Muscle of leg (tissue), 11 donors: Measurements from ENCODE around the gene FAM180B. TPM values are rescaled to one million over a fixed set of nuclear protein-coding genes. Genes with fewer than 3 reads are reported as not detected.

Experiments
- DNase-seq: peaks from one replicate; pipeline ENCODE4 v3.0.0; 2013
- H3K27ac ChIP-seq: one replicate; pipeline ENCODE4 v1.5.1; 2013; ENCODE audit warnings: mild to moderate bottlenecking, low read length, control low read depth
- H3K27me3 ChIP-seq: one replicate; pipeline ENCODE4 v1.6.1; 2013; ENCODE audit warnings: low read length; ENCODE audit not compliant: control insufficient read depth, insufficient read depth
- H3K36me3 ChIP-seq: one replicate; pipeline ENCODE4 v1.6.1; 2013; ENCODE audit warnings: low read length; ENCODE audit not compliant: control insufficient read depth, insufficient read depth
- H3K4me1 ChIP-seq: one replicate; pipeline ENCODE4 v1.6.1; 2013; ENCODE audit warnings: low read length; ENCODE audit not compliant: control insufficient read depth, insufficient read depth
- H3K4me3 ChIP-seq: one replicate; pipeline ENCODE4 v1.5.1; 2013; ENCODE audit warnings: low read length, control low read depth
- H3K9me3 ChIP-seq: replicated peaks from 2 replicates; pipeline ENCODE4 v1.6.1; 2013; ENCODE audit warnings: low read depth, low read length; ENCODE audit not compliant: control insufficient read depth
- WGBS: methylation state at CpG from one replicate; pipeline ENCODE4 v1.1.5; 2013; ENCODE audit warnings: missing lambda C conversion rate; ENCODE audit not compliant: insufficient coverage; 5-methylcytosine and 5-hydroxymethylcytosine counted together
- polyA plus RNA-seq, 8 donors: library from polyadenylated mRNA; unstranded; fragments of 120-200 nt; gene quantifications; one replicate each; pipeline versions ENCODE4 v1.2.1 to v1.2.3, GENCODE V29; 2013; ENCODE audit warnings: inconsistent platforms in 1 of 8, low replicate concordance in 1 of 8; ENCODE audit not compliant: insufficient read length in 8 of 8, insufficient read depth in 1 of 8
- total RNA-seq: library from RNA; stranded (reverse); fragments of 120-200 nt; gene quantifications from one replicate; pipeline ENCODE4 v1.2.4, GENCODE V29; 2013

Gene FAM180B
- total and polyA plus RNA-seq, 9 donors: 1.9 to 5.7 (median 3.5) TPM

DNA sequence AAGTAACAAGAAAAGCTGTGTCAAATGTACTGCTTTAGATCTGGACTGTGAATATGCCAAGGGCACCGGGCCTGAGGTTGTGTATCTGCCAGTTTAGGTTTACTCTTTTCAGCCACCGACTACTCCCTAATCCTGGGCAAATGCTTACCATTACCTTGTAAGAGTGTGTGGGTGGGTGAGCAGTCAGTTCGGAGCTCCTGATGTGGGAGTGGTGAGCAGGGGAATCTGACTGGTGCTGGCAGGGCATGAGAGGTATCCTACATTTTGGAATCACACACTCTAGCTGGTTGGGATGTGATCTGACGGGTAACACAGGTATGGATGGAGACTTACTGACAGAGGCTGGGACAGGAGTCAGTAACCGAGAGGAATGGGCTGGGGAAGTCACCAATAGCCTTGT lies 2.6 kb upstream of the FAM180B start:
- 69% methylated on average over 4 of the region's 5 CpGs for WGBS
- Histone ChIP-seq H3K4me1 (peaks cover 46% of the 10 kb centered on the region), H3K36me3 (peaks cover 50% of the 10 kb centered on the region)

DNA sequence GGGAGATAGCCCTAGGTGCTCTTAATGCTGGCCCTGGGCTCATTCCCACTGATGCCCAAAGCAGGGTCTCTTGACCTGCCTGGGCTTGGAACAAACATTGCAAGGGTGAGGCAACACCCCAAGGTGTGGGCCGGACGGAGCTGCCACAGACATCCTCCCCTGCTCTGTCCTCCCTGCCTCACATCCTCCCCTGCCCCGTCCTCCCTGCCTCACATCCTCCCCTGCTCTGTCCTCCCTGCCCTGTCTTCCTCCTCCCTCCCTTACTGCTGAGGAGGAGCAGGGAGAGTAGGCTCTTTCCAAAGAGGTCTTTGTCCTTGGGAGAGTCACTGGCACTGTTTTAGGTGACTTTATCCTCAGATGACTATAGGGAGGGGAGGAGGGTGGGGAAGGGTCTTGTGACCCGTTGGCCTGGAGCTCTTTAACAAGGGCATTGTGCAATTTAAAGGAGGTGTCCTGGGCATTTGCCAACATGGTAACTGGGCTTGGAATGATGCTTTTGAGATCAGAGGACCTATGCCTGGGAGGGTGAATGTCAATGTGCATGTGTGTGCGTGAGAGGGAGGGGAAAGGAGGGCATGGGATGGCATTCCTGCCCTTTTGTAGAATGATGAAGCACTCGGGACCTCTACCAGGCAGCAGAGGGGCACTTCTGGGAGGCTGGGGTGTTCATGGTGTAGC lies 700 bp downstream of the FAM180B start:
- H3K4me1 ChIP-seq: peaks cover 43% of the 10 kb centered on the region
- peak; percentile 25 for DNase-seq
- H3K4me3 ChIP-seq: peak overlapping the region; percentile 17
- H3K36me3 ChIP-seq: peaks cover 30% of the 10 kb centered on the region
- no peaks in the 10 kb centered on the region for H3K27me3 ChIP-seq
- no peaks in the 10 kb centered on the region for H3K9me3 ChIP-seq
- H3K27ac ChIP-seq: peak overlapping the region; percentile 87
- WGBS: 68% methylated on average over 3 of the region's 6 CpGs

More for the DNA sequence above, 2.6 kb upstream of the FAM180B start:
- Histone ChIP-seq H3K9me3 (no peaks in the 10 kb centered on the region), H3K4me3 (no peak overlapping the region), H3K27ac (no peak overlapping the region), H3K27me3 (no peaks in the 10 kb centered on the region)
- no peak for DNase-seq

DNA sequence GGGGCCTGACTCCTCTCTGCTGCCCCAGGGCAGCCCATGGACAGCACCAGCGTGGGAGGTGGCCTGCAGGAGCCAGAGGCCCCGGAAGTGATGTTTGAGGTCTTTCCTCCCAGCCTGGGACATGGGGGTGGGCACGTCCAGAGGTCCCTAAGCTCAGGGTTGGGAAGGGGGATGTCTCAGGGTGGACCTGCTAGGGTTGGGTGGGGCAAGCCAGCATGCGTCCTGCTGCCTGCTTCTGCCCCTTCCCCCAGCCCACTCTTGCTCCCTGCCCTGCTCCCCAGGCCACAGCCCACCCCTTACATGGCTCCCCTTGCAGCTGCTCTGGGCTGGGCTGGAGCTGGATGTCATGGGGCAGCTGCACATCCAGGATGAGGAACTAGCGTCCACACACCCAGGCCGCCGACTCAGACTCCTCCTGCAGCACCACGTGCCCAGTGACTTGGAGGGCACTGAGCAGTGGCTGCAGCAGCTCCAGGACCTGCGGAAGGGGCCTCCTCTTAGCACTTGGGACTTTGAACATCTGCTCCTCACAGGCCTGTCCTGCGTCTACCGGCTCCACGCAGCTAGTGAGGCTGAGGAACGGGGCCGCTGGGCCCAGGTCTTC lies 1.3 kb downstream of the FAM180B start:
- Histone ChIP-seq H3K4me1 (peaks cover 43% of the 10 kb centered on the region), H3K4me3 (peak overlapping the region; percentile 17), H3K27ac (peak overlapping the region; percentile 87), H3K9me3 (no peaks in the 10 kb centered on the region), H3K27me3 (peaks cover 3% of the 10 kb centered on the region), H3K36me3 (peaks cover 24% of the 10 kb centered on the region)
- peak; percentile 84 for DNase-seq
- 53% methylated on average over 12 of the region's 14 CpGs for WGBS

DNA sequence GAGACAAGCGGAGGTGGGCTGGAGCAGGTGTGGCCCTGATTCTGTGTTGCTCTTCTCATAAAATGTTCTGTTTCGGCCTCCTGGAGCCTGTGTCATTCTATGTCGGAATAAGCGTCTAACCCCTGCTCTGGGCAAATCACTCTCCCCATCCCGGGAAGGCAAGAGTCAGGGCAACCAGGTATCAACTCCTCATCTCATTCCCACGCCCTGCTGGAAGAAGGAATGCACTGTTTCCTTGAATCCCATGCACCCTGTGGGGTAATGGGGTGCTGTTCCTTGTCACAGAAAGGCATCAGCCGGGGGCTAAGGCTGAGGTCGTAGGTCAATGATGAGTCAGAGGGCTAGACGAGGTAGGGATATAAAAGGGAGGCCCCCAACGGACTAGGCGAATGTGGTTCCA lies 2.6 kb downstream of the FAM180B start:
- peaks cover 15% of the 10 kb centered on the region for H3K27me3 ChIP-seq
- no peak for DNase-seq
- H3K4me1 ChIP-seq: peaks cover 51% of the 10 kb centered on the region
- WGBS: 40% methylated on average over 1 of the region's 11 CpGs
- no peaks in the 10 kb centered on the region for H3K9me3 ChIP-seq
- peak overlapping the region; percentile 87 for H3K27ac ChIP-seq
- H3K4me3 ChIP-seq: peak overlapping the region; percentile 58
- H3K36me3 ChIP-seq: peaks cover 11% of the 10 kb centered on the region

DNA sequence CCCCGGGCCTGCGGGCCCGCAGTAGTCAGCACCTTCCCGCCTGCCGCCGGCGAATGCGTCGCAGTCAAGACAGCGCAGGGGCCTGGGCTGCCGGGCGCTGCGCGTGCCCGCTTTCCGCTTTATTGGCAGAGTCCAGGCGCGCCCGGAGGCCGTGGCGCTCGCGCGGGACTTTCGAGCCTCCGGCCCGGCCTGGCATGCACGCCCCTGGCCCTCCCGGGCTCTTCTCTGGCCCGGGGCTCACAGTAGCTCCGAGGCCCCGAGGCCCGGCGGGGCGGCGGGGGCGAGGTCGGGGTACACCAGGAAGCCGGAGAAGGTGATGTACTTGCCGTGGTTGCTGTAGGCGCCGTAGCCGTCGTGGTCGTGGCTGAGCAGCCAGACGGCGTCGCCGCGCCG lies 3.1 kb downstream of the FAM180B start:
- H3K27me3 ChIP-seq: peaks cover 20% of the 10 kb centered on the region
- 28% methylated on average over 49 of the region's 51 CpGs for WGBS
- DNase-seq: peak; percentile 61

DNA sequence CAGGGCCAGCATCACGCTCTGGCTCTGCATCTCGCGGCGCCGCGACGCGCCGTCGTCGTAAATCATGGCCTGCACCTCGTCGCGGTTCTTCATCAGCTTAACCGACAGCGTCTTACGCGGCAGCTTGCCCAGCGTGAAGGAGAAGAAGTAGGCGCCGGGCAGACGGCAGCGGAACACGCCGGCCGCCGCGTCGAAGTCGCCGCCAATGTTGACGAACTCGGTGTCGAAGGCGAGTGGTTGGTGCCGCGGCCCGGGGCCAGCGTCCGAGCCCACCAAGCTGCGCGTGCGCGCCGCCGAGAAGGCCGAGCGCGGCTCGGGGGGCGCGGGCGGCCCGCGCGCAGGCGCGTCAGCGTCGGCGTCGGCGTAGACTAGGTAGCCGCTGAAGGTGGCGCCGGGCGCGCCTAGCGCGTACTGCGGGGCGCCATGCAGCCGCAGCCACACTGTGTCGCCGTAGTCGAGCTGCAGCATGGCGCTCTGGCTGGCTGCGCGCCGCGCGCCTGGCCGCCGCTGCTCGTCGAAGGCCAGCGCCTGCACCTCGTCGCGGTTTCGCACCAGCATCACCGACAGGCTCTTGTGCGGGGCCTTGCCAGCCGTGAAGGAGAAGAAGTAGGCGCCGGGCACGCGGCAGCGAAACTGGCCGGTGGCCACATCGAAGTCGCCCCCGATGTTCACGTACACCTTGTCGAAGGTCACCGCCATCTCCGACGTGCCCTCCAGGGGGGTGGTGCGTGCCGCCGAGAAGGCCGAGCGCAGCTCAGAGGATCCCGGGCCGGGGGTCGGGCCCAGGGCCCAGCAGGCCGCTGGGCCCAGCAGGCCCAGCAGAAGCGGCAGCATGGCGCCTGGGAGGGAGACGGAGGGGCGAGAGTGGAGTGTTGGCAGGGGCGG lies 3.7 kb downstream of the FAM180B start:
- peaks cover 1% of the 10 kb centered on the region for H3K36me3 ChIP-seq
- no peaks in the 10 kb centered on the region for H3K9me3 ChIP-seq
- 24% methylated on average over 119 of the region's 122 CpGs for whole genome bisulfite sequencing
- peak; percentile 89 for DNase-seq
- H3K27me3 ChIP-seq: peaks cover 26% of the 10 kb centered on the region
- peaks cover 57% of the 10 kb centered on the region for H3K4me1 ChIP-seq
- peak overlapping the region; percentile 49 for H3K27ac ChIP-seq
- peak overlapping the region; percentile 58 for H3K4me3 ChIP-seq

More for the DNA sequence above, 3.1 kb downstream of the FAM180B start:
- Histone ChIP-seq H3K27ac (peak overlapping the region; percentile 49), H3K9me3 (no peaks in the 10 kb centered on the region), H3K36me3 (peaks cover 6% of the 10 kb centered on the region), H3K4me1 (peaks cover 55% of the 10 kb centered on the region), H3K4me3 (peak overlapping the region; percentile 58)

DNA sequence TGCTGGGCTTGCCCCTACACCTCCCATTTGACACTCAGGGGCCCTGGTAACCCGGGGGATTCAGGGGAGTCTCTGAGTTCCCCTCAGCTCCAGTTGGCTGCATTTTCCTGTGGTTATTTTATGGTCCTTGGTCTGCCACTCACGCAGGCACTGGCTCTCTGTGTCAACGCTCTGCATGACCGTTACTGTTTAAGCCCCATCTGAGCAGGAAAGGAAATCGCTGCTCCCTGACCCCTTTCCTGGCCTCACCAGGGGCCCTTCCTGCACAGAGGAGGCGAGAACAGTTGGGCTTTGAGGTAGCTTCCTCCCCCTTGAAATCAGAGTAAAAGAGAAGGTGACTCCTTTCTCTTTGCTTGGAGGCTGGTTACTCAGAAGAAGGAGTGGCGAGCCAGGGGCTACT lies 5.3 kb downstream of the FAM180B start:
- peak; percentile 17 for DNase-seq
- H3K27me3 ChIP-seq: peaks cover 32% of the 10 kb centered on the region
- WGBS: 49% methylated on average over 2 of the region's 7 CpGs
- H3K4me3 ChIP-seq: no peak overlapping the region
- no peaks in the 10 kb centered on the region for H3K36me3 ChIP-seq
- no peaks in the 10 kb centered on the region for H3K9me3 ChIP-seq
- H3K4me1 ChIP-seq: peaks cover 43% of the 10 kb centered on the region
- H3K27ac ChIP-seq: no peak overlapping the region

DNA sequence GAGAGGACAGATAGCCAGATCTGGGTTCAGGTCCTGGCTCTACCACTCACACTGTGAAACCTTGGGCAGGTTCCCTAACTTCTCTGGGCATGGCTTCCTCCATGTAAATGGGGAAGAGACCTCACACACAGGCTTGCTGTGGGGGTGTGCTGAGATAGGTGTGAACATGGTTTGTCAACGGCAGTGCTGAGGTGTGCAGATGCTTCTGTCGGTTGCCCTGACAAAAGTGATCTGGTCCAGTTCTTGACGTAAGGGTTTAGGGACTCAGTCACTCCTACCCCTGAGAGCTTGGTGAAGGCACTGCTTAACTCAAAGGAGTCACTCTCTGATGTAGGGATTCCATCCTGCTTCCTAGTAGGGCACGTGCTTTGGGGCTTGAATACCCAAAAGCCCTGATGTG lies 5.8 kb downstream of the FAM180B start:
- Histone ChIP-seq H3K4me1 (peaks cover 38% of the 10 kb centered on the region), H3K36me3 (no peaks in the 10 kb centered on the region), H3K4me3 (no peak overlapping the region), H3K9me3 (no peaks in the 10 kb centered on the region), H3K27ac (no peak overlapping the region), H3K27me3 (peaks cover 32% of the 10 kb centered on the region)
- WGBS: 39% methylated on average over 2 of the region's 4 CpGs
- peak; percentile 18 for DNase-seq

DNA sequence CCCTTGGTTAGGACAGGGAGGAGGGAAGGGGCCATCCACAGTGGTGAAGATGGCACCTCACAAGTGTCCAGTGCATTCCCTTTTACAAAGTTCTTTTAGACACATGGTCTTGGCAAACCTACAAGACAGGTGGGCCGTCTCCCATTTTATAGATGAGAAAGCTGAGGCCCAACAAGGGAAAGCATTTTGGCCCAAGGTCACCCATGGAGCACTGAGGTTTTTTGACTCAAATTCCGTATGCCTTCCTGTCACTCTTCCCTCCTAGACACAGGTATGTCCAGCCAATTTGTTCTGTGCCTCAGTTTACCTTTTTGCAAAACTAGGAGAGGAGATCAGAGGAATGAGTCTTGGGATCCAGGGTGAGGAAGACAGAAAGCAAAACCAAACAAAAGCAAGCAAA lies 6.5 kb downstream of the FAM180B start:
- no peak for DNase-seq
- H3K4me3 ChIP-seq: no peak overlapping the region
- 83% methylated on average over 1 of the region's 2 CpGs for WGBS
- peaks cover 31% of the 10 kb centered on the region for H3K4me1 ChIP-seq
- H3K27me3 ChIP-seq: peaks cover 32% of the 10 kb centered on the region
- no peak overlapping the region for H3K27ac ChIP-seq
- H3K9me3 ChIP-seq: no peaks in the 10 kb centered on the region
- H3K36me3 ChIP-seq: no peaks in the 10 kb centered on the region

DNA sequence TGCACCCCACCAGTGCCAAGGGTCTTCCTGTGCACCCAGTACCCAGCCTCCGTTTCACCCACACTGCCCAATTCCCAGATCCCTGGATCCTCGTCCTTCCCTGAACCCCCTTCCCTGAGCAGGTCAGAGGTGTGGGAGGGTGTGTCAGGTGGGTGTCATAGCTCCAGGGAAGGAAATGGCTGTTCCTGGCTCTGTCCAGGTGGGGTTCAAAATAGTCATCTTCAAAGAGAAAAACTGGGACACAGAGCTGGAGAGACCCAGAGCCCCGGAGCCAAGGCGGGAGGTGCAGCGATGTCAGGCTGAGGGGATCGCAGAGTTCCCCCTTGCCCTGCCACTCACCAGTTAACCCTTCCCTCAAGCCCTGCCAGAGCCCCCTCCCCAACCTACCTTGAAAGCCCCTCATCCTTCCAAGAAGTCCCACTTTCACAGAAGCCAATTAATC lies 7.0 kb downstream of the FAM180B start:
- Histone ChIP-seq H3K9me3 (no peaks in the 10 kb centered on the region), H3K36me3 (no peaks in the 10 kb centered on the region), H3K4me3 (peak overlapping the region; percentile 42), H3K27me3 (peaks cover 32% of the 10 kb centered on the region), H3K27ac (no peak overlapping the region), H3K4me1 (peaks cover 25% of the 10 kb centered on the region)
- WGBS: 5% methylated on average over 4 of the region's 6 CpGs
- no peak for DNase-seq
